Stimulated activated CD4-positive, alpha-beta T cell treated with anti-CD3 and anti-CD28 coated beads, Interleukin-2, amount 100 ng/mL, for 24 hours (primary cell): ENCODE measurements around the gene ATP6V1B1.

Source experiments
- DNase-seq, 2 donors: peaks; one replicate each; pipeline ENCODE4 v3.0.0-alpha.2; 2020

The ATP6V1B1 gene

DNA sequence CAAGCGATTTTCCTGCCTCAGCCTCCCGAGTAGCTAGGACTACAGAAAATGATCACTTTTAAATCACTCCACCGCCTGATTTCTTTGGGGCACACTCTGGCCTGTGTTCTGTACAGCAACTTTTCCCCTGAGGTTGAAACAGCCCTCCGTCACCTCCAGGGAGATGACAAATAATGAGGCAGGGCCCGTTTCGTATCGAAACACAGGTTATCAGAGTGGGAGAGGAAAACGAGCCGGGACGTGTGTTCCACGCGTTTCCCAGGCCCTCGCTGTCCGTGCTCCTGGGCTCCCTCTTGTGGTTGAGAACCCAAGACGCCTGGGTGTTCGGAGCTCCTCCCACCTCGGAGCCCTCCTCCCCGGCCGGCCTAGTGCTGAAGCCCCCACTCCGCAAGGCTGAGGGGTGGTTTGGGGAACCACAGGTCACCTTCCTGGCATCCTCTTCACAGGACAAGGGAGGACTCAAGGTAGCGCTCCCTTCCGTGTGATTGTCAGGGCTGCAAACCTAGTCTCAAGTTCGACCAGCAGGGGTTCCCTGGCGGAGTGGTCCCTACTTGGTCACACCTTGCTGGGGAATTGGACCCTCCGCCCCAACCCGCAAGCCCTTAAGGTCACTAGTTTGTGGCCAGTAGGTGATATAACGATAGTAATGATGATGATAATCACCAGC is 12.8 kb downstream of the ATP6V1B1 start:
- DNase-seq = peak; percentile 85 to 86

DNA sequence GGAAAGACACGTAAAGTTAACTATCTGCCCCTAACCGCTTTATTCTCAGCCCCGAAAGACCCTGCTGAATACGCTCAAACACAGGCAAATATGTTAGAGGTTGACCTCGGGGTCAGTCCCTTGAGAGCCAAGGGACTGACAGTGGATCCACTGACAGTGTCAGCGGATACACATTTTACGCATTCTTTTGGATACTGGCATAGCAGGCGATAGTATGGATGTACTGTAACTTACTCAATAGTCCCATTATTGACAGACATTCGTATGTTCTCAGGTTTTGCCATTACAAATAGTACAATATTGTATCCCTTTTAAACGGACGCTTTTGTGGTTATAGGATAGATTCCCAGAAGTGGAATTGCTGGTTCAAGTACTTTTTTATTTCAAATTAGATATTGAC is 13.4 kb downstream of the ATP6V1B1 start:
- DNase-seq = peak in 1 of 2 donors; percentile 1

DNA sequence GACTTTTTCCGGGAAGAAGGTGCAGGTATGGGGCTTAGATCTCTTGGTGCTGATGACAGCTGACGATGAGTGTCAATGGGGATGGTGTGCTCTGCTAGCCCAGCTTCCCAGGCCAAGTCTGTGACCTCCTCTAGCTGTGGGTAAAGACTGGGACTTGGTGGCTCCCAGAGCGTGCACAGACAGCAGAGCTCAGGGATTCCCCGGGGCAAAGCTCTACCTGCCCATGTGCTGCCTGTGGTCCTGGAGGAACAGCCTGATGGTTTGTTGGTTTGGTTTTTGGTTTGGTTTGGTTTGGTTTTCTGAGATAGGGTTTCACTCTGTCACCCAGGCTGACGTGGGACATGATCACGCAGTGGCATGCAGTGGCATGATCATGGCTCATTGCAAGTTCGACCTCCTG is 19.2 kb downstream of the ATP6V1B1 start:
- DNase-seq = no peak

DNA sequence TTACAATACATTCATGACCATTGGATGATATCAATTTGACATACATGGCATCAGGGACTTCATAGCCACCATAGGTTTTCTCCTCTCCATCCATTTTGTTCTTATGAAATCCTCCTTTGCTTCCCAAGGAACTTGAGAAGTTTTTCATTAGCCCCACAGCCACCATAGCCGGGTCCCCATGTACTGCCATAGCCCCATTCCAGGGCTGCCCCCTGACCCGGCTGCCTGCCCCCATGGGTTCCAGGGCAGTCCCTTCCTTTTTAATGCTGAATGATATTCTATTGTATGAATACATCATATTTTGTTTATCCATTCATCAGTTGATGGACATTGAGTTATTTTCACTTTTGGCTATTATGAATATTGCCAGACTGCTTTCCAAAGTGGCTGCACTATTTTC is 20.4 kb downstream of the ATP6V1B1 start:
- no peak for DNase-seq

DNA sequence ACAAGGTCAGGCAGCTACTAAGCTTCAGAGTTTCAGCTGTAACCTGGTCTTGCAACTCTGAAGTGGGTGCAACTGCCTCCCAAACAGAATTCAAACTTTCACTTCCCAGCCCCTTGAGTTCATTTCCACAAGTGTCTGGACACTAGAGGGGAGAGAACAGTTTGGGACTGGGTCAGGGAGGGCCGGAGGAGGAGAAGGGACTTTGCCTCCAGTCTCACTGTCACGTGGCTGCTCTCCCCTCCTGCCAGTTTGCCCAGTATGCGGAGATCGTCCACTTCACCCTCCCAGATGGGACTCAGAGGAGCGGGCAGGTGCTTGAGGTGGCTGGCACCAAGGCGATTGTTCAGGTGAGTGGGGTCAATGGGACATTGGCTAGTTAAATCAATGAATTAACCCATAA is 22.1 kb downstream of the ATP6V1B1 start:
- DNase-seq = peak in 1 of 2 donors; percentile 11

DNA sequence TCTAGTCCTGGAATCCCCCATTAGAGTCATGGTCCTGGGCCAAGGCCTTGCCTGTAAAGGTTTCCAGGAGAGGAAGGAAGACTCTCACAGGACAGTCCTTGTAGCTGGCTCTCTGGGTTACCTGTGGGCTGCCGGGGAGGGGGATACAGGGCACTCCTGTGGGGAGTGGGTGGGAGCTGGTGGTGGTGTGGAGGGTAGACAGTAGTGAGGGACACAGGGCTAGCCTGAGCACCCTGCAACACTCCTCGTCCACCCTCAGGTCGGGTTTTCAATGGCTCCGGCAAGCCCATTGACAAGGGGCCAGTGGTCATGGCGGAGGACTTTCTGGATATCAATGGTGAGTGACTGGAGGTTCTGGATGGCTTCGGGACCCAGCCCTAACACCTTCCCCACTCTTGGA is 23.1 kb downstream of the ATP6V1B1 start:
- DNase-seq = peak in 1 of 2 donors; percentile 15

DNA sequence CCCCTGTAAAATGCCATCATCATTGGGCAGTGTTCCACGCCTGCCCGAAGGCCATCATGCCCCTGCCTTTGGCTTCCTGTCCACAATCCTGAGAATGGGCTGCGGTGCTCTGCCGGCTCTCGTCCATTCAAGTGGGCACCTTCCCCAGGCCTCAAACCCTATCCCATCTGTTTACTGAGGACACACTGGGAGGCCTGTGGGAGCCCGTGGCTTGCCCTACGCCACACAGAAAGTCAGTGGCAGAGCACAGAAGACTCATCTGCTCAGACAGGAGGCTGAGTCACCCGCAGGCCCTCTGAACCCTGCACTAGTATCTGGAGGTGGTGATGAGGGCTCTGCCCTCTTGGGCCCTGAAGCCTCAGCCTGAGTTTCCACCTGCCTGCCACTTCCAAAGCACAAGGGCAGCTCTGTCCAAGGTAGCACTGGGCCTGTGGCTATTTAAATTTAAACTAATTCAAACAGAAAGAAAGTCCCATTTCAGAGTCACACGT is 23.6 kb downstream of the ATP6V1B1 start:
- DNase-seq = peak in 1 of 2 donors; percentile 4

DNA sequence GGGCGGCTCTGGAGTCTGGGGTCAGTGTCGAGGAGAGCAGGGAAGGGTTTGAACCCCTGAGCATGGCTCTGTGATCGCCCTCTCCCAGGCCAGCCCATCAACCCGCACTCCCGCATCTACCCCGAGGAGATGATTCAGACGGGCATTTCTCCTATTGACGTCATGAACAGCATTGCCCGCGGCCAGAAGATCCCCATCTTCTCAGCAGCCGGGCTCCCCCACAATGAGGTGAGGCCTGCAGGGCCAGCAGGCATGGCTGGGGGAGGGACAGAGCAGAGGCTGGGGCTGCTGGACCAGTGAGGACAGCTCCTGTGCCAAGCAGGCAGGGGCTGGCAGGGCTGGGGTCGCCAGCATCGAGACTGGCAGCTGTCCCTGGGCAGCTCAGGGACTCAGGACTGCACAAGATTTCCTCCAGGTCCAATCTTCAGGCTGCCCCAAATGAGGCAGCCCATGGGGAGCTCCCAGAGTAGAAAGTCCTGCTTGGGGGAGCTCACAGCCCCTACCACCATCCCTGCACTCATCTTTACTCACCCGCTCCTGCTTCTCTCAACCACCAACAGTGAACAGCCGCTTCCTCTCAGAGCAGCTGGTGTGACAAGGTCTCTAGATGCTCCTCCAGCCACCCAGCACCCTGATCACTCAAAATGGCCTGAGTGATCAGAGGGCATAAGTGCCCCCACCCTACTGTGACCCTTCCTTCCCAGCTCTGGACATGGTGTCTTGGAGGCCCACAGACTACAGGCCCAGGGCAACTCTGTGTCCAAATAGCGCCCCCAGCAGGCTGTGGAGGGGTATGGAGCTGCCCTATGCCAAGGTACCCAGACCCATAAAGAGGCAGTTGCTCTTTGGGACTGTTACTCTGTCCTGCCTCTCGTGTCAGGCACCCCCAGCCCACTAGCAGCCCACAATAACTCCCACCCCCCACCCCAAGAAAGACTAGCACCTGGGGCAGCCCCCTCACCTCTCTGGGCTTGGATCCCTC is 24.4 kb downstream of the ATP6V1B1 start:
- DNase-seq = peak in 1 of 2 donors; percentile 16

DNA sequence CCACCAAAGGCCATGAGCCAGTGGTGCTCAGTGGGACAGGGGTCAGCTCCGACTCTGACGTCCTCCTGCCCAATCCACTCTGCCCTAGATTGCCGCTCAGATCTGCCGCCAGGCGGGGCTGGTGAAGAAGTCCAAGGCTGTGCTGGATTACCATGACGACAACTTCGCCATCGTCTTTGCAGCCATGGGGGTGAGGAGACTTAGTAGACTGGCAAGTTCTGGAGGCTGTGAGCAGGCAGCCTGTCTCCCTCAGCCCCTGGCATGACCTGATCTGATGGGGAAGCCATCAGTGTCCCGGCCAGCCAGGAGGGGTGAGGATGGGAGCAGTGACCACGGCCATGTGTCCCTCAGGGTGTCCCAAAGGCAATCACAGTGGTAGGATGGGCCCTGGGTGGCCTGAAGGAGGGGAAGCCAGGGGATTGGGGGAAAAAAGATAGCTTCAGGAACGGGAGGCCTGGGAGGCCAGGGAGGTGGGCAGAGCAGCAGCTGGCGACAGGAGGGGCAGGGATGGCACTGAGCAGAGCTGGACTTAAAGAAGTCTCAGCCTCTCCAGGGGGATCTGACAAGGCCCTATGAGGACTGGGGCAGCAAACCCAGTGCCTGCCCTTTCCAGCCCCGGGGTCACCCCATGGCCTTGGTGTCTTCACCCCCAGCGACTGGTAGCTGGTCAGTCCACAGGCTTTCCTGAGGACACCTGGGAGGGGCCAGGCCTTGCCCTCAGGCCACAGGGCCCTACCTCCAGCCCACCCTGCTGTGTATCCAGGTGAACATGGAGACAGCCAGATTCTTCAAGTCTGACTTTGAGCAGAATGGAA is 25.3 kb downstream of the ATP6V1B1 start:
- DNase-seq = peak in 1 of 2 donors; percentile 15

DNA sequence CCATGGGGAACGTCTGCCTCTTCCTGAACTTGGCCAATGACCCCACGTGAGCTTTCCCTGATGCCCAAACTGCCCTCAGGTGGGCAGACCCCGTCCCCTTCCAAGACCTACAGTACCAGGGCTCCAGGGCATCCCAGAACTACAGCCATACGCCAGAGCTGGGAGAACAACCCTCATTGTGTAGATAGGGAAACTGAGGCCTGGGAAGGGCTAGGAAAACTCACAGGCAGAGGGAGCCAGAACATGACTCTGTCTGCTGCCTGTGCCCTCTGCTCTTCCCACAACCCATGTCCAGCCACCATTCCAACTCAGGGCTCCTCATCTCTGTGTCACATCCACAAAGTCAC is 25.9 kb downstream of the ATP6V1B1 start:
- no peak for DNase-seq

DNA sequence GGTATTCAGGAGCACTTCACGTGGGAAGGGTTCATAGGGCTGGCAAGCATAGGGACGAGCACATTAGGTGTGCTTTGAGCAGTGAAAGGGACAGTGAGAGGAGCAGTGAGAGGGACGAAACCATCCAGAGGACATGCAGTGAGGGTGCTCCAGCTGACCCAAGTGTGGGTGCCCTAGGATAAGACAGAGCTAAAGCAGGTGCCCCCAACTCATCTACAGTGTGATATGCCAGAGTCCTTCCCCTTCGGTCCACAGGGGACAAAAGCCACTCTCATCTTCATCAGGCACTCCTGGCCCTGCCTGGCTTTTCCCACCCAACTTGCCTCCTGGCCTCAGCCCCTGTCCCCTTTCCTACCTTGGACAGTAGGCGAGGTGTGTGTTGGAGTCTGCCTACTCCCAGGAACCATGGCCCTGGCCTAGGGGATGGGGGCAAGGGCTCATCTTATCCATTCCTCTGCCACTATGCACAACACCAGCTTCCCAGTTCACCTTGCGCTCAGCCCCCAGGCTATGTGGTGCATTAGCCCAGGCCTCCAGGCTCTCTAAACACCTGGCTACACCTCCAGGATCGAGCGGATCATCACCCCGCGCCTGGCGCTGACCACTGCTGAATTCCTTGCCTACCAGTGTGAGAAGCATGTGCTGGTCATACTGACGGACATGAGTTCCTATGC is 26.6 kb downstream of the ATP6V1B1 start:
- DNase-seq = peak in 1 of 2 donors; percentile 9

DNA sequence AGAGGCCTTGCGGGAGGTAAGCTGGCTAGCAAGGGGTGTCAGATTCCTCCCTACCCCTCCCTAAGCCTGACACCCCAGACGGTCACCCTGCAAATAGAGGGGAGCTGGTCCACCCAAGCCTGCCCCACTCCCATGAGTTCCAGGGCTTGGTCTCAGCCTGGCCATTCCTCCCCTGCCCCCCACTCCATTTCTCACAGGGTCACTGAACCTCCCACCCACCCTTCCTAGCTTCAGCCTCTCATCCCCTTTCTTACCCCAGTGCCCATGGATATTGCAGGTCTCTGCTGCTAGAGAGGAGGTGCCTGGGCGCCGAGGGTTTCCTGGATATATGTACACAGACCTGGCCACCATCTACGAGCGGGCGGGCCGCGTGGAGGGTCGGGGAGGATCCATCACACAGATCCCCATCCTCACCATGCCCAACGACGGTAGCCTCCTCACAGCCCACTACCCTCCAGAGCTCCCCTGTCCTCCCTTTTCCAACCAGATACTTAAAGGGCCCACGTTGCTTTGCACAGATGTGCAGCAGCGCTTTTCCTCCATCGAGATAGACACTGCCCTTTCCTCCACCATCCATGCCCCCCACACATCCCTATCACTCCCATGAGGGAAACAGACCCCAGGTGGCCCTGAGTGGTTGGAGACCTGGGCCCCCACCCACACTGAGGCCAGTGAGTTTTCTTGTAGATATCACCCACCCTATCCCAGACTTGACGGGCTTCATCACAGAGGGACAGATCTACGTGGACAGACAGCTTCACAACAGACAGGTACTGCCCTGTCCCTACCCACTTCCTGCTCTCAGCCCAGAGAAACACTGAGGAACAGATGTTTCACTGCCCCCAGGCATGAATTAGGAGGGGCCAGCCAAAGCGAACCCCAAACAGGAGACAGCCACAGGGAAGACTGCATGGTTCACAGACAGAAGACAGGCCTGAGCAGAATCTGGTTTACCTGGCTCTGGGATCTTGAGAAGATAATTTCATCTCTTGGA is 27.5 kb downstream of the ATP6V1B1 start:
- peak in 1 of 2 donors; percentile 12 for DNase-seq

DNA sequence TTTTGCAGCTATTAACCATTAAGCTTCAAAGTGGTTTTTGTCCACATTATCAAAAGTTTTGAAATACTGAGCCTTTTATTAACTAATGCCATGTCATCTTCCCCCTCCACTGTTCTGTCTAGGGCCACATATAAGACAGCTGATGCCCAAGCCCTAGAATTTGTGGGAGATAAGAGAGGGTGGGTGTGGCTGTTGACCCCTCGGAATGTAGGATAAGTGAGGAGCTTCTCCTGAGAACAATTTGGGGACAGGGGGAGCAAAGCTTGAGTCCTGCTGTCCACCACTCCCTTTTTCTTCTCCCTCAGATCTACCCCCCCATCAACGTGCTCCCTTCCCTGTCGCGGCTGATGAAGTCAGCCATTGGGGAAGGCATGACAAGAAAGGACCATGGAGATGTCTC is 28.4 kb downstream of the ATP6V1B1 start:
- no peak for DNase-seq

DNA sequence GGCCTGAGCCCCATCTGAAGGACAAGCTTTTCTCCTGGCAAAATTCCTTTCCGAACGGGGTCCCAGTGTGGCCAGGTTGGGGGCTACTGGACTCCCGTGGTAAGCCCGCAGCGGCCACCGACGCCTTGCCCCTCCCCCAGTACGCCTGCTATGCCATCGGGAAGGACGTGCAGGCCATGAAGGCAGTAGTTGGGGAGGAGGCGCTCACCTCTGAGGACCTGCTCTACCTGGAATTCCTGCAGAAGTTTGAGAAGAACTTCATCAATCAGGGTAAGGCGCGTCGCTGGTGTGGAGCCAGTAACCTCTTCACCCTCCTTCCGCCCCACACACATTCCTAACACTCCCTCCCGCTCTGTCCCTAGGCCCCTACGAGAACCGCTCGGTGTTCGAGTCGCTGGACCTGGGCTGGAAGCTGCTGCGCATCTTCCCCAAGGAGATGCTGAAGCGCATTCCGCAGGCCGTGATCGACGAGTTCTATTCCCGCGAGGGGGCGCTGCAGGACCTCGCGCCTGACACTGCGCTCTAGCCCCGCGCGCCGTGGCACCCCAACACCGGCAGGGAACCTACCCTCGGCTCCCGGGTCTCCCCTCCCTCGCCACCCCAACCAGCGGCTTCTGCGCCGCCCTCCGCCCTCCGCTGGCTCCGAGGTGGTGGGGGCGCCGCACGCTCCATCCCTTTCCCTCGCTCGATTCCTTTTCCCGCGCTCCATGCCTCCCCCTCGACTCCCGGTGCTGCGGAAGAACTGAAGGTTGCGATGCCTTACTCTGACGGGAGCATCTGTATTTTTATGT is 29.1 kb downstream of the ATP6V1B1 start:
- DNase-seq = peak; percentile 88 to 90

DNA sequence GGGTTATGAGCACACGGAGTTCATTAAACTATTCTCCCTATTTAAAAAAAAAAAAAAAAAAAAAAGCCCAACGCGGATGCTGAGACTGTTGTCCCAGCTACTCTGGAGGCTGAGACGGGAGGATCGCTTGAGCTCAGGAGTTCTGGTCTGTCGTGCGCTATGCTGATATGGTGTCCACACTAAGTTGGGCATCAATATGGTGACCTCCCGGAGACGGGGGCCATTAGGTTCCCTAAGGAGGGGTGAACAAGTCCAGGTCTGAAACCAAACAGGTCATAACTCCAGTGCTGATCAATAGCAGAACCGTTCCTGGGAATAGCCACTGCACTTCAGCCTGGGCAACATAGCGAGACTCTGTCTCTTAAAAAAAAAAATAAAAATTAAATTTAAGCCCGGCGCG is 29.8 kb downstream of the ATP6V1B1 start:
- peak in 1 of 2 donors; percentile 13 for DNase-seq

DNA sequence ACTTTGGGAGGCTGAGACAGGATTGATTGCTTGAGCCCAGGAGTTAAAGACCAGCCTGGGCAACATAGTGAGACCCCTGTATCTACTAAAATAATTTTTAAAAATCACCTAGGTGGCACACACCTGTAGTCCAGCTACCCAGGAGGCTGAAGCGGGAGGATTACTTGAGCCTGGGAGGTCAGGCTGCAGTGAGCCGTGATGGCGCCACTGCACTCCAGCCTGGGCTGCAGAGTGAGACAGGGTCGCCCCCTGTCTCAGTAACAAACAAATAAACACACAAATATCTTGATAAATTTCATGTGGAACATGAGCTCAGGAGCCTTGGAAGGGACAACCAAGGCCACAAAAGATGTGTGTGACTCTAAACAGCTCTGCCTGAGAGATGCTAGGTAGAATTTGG is 31.0 kb downstream of the ATP6V1B1 start:
- DNase-seq = peak in 1 of 2 donors; percentile 5

DNA sequence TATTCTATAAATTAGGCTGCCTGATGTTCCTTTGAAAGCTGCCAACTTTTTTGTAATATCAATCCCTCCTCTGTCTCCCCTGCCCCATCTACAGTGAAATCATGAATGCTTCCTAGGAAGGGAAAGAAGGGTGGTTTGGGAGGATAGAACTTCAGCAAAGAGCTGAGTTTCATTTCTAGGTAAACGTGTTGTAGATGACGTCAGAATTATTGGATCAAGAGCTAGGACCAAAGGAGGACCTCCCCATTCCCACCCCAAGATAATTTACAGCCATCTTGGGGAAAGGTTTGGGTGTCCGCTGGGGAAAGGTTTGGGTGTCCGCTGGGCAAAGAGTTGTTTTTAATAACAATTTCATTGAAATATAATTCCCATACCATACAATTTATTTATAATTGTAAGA is 31.5 kb downstream of the ATP6V1B1 start:
- no peak for DNase-seq

DNA sequence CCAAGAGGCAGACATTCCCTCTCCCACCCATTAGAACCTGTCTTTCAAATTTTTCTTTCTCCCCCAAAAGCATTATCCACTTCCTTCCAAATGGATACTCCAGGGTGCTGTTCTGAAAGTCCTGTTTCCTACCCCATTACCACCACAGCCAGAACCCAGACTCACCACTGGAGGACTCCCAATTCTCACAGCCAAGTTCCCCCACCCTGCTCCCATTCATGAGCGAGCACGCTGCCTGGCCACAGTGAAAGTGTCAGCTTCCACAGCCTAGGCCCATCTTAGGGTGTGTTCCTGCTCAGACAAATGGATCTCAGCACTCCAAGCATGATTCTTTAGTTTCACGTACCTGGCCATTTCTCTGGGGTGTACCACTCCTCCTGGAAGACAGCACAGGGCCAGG is 38.9 kb downstream of the ATP6V1B1 start:
- no peak for DNase-seq

DNA sequence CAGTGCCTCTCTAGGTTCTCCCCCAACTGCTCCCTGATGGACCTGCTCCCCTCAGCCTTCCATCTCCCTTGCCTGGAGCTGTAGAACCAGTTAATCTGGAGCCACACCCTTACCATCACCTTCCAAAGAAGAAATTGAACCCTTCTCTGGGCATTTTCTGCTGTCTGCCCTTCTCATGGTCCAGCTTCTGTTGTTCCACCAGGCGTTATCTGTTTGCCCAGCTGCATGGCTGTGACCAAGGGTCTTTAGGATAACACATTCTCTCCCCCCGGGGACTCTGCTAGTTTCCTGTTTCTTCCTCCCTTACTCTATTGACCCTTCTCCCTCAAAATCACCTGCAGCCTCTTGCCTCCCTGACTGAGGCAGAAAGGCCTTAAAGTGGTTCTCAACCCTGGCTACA is 39.5 kb downstream of the ATP6V1B1 start:
- DNase-seq = no peak

DNA sequence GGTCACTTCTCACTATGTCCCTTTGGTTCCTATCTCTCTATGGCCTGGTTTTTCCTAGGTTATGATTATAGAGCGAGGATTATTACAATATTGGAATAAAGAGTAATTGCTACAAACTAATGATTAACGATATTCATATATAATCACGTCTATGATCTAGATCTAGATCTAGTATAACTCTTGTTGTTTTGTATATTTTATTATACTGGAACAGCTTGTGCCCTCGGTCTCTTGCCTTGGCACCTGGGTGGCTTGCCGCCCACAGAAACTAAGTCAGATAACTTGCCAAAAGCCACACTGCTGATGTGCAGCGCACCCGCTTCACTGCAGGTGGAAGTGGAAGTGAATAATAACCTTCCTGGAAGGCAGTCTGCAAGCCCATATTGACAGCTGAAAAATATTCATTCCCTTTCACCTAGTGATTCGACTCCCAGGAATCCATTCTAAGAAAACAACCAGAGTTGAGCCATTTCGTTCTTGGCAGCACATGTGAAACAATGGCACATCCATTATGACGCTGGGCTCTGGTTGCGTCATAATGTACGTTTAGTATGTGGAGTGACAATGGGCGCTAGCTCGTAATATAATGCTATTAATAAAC is 42.0 kb downstream of the ATP6V1B1 start:
- peak; percentile 22 to 27 for DNase-seq
